Right lobe of liver (tissue), 4 donors: ENCODE data around the gene VPS37C.
"Not testable (repeated sequence)": the region's sequence is repeated elsewhere in the genome, so short reads cannot be mapped to it uniquely, and the experiment has no call there.

Source experiments
- POLR2A ChIP-seq: fragments of 450-650 bp; IDR thresholded peaks from one replicate; pipeline ENCODE4 v1.6.1; 2017; ENCODE audit warnings: antibody characterized with exemption, mild to moderate bottlenecking
- TF ChIP-seq, protein P1 (sequence below), 4 donors: fragments of 200-600 bp in 3 of 4; fragments of 450-650 bp in 1 of 4; IDR thresholded peaks; one replicate each; pipeline versions ENCODE4 v1.5.1 to v1.8.0; 2016 to 2022; ENCODE audit warnings: antibody characterized with exemption in 4 of 4, mild to moderate bottlenecking in 2 of 4
- donor health status: DM: no; HTN: no; CAD: no.
- donor health status: DM: no; HTN: no; CAD: no.
- donor health status: DM: no; HTN: yes; CAD: no.

DNA sequence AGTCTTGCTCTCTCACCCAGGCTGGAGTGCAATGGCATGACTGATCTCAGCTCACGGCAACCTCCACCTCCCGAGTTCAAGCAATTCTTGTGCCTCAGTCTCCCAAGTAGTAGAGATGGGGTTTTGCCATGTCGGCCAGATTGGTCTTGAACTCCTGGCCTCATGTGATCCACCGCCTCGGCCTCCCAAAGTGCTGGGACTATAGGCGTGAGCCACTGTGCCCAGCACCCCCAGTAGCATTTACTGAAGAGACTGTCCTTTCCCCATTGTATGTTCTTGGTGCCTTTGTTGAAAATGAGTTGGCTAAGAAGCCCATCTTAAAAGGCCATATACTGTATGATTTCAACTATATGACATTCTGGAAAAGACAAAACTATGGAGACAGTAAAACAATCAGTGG is 19.0 kb upstream of the VPS37C start:
- TF ChIP-seq, protein P1, sequence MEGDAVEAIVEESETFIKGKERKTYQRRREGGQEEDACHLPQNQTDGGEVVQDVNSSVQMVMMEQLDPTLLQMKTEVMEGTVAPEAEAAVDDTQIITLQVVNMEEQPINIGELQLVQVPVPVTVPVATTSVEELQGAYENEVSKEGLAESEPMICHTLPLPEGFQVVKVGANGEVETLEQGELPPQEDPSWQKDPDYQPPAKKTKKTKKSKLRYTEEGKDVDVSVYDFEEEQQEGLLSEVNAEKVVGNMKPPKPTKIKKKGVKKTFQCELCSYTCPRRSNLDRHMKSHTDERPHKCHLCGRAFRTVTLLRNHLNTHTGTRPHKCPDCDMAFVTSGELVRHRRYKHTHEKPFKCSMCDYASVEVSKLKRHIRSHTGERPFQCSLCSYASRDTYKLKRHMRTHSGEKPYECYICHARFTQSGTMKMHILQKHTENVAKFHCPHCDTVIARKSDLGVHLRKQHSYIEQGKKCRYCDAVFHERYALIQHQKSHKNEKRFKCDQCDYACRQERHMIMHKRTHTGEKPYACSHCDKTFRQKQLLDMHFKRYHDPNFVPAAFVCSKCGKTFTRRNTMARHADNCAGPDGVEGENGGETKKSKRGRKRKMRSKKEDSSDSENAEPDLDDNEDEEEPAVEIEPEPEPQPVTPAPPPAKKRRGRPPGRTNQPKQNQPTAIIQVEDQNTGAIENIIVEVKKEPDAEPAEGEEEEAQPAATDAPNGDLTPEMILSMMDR (IDR thresholded peaks at IDR 0.05) = not testable (repeated sequence)
- TF ChIP-seq POLR2A = not testable (repeated sequence)
